AG09309 (cell line): ENCODE measurements around the gene ZSCAN30.

ENCODE experiments used
- DNase-seq: peaks from one replicate; pipeline ENCODE4 v3.0.0-alpha.2; 2010; ENCODE audit warnings: low read depth
- H3K4me3 ChIP-seq: 2 replicates; pipeline ENCODE4 v1.5.1; 2011; ENCODE audit warnings: mild to moderate bottlenecking, low read depth, low read length, moderate library complexity; ENCODE audit not compliant: control insufficient read depth
- TF ChIP-seq, protein P1 (sequence below): IDR thresholded peaks from 2 replicates; pipeline ENCODE4 v1.5.1; 2011; ENCODE audit warnings: mild to moderate bottlenecking, low read depth, low read length, inconsistent platforms; ENCODE audit not compliant: insufficient read depth, control insufficient read depth; ENCODE audit errors: missing control alignments

The ZSCAN30 gene

DNA sequence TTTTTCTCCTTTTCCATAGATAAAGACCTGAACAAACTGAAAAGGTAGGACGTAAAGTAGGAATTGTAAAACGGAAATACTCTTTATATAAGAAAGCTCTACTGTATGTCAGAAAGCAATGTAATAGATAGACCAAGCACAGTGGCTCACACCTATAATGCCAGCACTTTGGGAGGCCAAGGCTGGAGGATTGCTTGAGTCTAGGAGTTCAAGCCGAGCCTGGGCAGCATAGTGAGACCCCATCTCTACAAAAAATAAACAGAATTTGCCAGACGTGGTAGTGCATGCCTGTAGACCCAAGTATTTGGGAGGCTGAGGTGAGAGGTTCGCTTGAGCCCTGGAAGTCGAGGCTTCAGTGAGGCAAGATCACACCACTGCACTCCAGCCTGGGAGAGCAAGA lies 41.6 kb downstream of the ZSCAN30 start:
- no peak overlapping the region for H3K4me3 ChIP-seq
- TF ChIP-seq, protein P1, sequence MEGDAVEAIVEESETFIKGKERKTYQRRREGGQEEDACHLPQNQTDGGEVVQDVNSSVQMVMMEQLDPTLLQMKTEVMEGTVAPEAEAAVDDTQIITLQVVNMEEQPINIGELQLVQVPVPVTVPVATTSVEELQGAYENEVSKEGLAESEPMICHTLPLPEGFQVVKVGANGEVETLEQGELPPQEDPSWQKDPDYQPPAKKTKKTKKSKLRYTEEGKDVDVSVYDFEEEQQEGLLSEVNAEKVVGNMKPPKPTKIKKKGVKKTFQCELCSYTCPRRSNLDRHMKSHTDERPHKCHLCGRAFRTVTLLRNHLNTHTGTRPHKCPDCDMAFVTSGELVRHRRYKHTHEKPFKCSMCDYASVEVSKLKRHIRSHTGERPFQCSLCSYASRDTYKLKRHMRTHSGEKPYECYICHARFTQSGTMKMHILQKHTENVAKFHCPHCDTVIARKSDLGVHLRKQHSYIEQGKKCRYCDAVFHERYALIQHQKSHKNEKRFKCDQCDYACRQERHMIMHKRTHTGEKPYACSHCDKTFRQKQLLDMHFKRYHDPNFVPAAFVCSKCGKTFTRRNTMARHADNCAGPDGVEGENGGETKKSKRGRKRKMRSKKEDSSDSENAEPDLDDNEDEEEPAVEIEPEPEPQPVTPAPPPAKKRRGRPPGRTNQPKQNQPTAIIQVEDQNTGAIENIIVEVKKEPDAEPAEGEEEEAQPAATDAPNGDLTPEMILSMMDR, result no peak
- no peak for DNase-seq

- H3K4me3 ChIP-seq, result no peak overlapping the region
- DNase-seq, result no peak
- TF ChIP-seq, protein P1, result no peak
Measured at GRCh38 chr18:35247412-35248249, 42.4 kb downstream of the ZSCAN30 start.

GRCh38 chr18:35246831-35247230 lies 43.2 kb downstream of the ZSCAN30 start:
- TF ChIP-seq, protein P1, result no peak
- no peak for DNase-seq
- H3K4me3 ChIP-seq, result no peak overlapping the region

GRCh38 chr18:35245719-35246317 lies 44.2 kb downstream of the ZSCAN30 start:
- DNase-seq, result no peak
- H3K4me3 ChIP-seq, result no peak overlapping the region
- TF ChIP-seq, protein P1, result no peak

GRCh38 chr18:35244671-35245070 lies 45.4 kb downstream of the ZSCAN30 start:
- TF ChIP-seq, protein P1, result no peak
- no peak for DNase-seq
- H3K4me3 ChIP-seq, result no peak overlapping the region

DNA sequence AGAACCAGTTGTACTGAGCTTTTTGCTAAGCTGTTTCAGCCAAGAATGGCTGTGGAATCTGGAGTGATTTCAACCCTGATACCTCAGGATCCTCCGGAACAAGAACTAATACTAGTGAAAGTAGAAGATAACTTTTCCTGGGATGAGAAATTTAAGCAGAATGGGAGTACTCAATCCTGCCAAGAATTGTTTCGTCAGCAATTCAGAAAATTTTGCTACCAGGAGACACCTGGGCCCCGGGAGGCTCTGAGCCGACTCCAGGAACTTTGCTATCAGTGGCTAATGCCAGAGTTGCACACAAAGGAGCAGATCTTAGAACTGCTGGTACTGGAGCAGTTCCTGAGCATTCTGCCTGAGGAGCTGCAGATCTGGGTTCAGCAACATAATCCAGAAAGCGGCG lies 47.6 kb downstream of the ZSCAN30 start:
- H3K4me3 ChIP-seq, result no peak overlapping the region
- DNase-seq, result no peak
- TF ChIP-seq, protein P1, result no peak
